ENCODE data around the gene KNDC1.

- TF ChIP-seq JUND (IDR thresholded peaks at IDR 0.05; ENCODE audit: low read depth, low read length): no peak
- TF ChIP-seq ZNF207 (IDR thresholded peaks at IDR 0.05; ENCODE audit: borderline replicate concordance): no peak
- no peak for TF ChIP-seq CREM (IDR thresholded peaks at IDR 0.05; ENCODE audit: low read depth)
- TF ChIP-seq, protein P1, sequence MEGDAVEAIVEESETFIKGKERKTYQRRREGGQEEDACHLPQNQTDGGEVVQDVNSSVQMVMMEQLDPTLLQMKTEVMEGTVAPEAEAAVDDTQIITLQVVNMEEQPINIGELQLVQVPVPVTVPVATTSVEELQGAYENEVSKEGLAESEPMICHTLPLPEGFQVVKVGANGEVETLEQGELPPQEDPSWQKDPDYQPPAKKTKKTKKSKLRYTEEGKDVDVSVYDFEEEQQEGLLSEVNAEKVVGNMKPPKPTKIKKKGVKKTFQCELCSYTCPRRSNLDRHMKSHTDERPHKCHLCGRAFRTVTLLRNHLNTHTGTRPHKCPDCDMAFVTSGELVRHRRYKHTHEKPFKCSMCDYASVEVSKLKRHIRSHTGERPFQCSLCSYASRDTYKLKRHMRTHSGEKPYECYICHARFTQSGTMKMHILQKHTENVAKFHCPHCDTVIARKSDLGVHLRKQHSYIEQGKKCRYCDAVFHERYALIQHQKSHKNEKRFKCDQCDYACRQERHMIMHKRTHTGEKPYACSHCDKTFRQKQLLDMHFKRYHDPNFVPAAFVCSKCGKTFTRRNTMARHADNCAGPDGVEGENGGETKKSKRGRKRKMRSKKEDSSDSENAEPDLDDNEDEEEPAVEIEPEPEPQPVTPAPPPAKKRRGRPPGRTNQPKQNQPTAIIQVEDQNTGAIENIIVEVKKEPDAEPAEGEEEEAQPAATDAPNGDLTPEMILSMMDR (IDR thresholded peaks at IDR 0.05 in 2 of 3, conservative IDR thresholded peaks at IDR 0.05 in 1 of 3; ENCODE audit: control insufficient read depth in 2 of 3, extremely low read depth in 1 of 3, insufficient read depth in 1 of 3, low read depth in 3 of 3, low read length in 3 of 3): 0 out of 6 replicates have a peak, but pooled peaks of 1 of the 3 experiments have one; percentile 8
- no peak for TF ChIP-seq SIN3A (IDR thresholded peaks at IDR 0.05; ENCODE audit: low read depth, low read length)
- no peak for TF ChIP-seq PRDM15 (CRISPR knock-in tag; IDR thresholded peaks at IDR 0.05)
- TF ChIP-seq TCF7 (IDR thresholded peaks at IDR 0.05; ENCODE audit: borderline replicate concordance): no peak
- TF ChIP-seq MEF2B (IDR thresholded peaks at IDR 0.05; ENCODE audit: partially characterized antibody, poor library complexity, severe bottlenecking): no peak
- TF ChIP-seq NR2C2 (IDR thresholded peaks at IDR 0.05; ENCODE audit: borderline replicate concordance, control insufficient read depth, insufficient read length, low read depth): no peak
- no peak for TF ChIP-seq SREBF2 (IDR thresholded peaks at IDR 0.05; ENCODE audit: low read length)
- no peak for TF ChIP-seq CREB1 (IDR thresholded peaks at IDR 0.05; ENCODE audit: low read depth)
- TF ChIP-seq SMC3 (IDR thresholded peaks at IDR 0.05; ENCODE audit: borderline replicate concordance, low read length): no peak
- no peak for TF ChIP-seq SUZ12 (IDR thresholded peaks at IDR 0.05; ENCODE audit: unreplicated experiment)
- TF ChIP-seq POLR2A (IDR thresholded peaks at IDR 0.05; ENCODE audit: low read depth, low read length): no peak
These were observed 89.2 kb downstream of the KNDC1 start for GRCh38 chr10:133249094-133249780.
